ENCODE results near the gene TRPC4AP.

- TF ChIP-seq, protein P1, sequence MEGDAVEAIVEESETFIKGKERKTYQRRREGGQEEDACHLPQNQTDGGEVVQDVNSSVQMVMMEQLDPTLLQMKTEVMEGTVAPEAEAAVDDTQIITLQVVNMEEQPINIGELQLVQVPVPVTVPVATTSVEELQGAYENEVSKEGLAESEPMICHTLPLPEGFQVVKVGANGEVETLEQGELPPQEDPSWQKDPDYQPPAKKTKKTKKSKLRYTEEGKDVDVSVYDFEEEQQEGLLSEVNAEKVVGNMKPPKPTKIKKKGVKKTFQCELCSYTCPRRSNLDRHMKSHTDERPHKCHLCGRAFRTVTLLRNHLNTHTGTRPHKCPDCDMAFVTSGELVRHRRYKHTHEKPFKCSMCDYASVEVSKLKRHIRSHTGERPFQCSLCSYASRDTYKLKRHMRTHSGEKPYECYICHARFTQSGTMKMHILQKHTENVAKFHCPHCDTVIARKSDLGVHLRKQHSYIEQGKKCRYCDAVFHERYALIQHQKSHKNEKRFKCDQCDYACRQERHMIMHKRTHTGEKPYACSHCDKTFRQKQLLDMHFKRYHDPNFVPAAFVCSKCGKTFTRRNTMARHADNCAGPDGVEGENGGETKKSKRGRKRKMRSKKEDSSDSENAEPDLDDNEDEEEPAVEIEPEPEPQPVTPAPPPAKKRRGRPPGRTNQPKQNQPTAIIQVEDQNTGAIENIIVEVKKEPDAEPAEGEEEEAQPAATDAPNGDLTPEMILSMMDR (IDR thresholded peaks at IDR 0.05): no peak
- TF ChIP-seq POLR2A (IDR thresholded peaks at IDR 0.05): no peak
- TF ChIP-seq EP300 (IDR thresholded peaks at IDR 0.05): no peak
Observed at GRCh38 chr20:35017099-35017835, 75.3 kb downstream of the TRPC4AP start.

Data from suprapubic skin (tissue), 3 donors.